GM21367 (cell line): ENCODE measurements around the gene TMEFF2.

Source experiments
- ATAC-seq: cut with Tn5 transposase; IDR thresholded peaks from one replicate; pipeline ENCODE4 v1.9.1; 2021; ENCODE audit not compliant: unreplicated experiment

Gene TMEFF2

DNA sequence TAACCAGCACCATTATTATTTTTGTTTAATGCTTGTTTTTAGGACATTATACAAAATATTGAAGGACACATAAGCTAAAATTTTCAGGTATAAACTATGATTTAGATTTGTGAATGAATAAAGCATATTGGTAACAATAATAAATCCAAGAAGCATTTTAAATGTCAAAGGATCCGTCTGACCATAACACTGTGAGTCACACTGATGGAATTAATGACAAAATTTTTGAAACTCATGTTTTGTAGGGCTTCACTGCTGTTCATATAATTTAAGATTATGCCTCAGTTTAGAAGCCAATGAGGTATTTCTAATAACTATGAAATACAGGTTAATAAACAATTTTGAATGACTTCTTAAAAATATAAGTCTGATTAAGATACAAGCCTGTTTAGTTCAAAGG lies 124.6 kb downstream of the TMEFF2 start:
- no peak for ATAC-seq

DNA sequence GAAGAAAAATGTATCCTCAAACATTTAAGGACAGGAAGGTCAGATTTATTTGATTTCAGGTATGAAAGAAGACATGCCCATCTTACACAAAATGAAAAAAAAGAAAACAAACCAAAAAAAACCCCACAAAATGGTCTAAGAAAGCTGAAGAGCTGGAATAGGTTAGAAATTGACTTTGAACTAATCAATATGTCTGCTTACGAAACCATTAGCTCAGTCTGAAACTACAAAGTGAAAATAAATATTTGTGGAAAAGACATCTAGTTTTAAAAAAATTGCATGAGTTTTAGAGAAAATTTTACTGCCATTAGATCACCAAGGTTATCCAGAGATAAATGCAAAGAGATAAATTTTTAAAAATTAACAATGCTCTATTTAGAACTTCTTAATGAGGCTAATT lies 125.3 kb downstream of the TMEFF2 start:
- no peak for ATAC-seq

DNA sequence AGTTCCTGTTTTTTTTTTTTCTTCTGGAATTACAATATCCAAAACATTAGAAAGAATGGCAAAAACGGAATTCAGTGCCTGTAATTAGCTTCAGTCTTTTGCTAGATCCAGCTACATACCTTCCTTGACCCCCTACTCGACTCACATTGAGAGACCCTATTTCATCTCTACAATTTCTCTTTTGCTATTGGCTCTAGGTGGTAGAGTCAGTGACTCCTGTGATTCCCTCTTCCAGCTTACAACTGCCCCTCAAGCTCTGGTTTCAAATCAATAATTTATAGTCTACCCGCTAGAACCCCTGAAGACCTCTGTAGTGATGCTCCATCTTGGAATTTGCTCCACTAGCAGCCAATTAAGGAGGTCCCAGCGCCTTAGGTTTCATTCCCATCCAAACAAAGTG lies 125.8 kb downstream of the TMEFF2 start:
- ATAC-seq: no peak

- no peak for ATAC-seq
Observed at GRCh38 chr2:192067631-192068030, 127.1 kb downstream of the TMEFF2 start.

- ATAC-seq: no peak
Observed at GRCh38 chr2:192064459-192064858, 130.3 kb downstream of the TMEFF2 start.

- ATAC-seq: no peak
Observed at GRCh38 chr2:192060161-192060560, 134.6 kb downstream of the TMEFF2 start.

- ATAC-seq: no peak
Observed at GRCh38 chr2:192059266-192059665, 135.5 kb downstream of the TMEFF2 start.

- no peak for ATAC-seq
Observed at GRCh38 chr2:192053921-192054320, 140.8 kb downstream of the TMEFF2 start.

DNA sequence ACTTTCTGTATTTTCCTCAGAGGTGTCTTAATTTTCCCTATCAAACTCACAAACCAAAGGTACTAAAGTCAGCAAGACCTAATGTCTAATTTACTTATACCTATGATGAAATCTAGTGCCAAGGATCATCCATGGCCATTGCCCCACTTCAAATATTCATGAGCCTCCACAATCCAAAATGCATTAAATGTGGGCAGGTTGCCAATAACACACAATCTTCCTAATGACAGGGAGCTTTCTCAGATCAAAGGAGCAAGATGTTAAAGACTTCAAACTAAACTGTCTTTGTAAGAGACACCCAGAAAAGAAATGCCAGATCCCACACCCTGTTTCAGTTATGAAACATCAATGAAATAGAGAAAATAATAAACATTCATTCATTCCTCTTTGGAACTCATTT lies 143.2 kb downstream of the TMEFF2 start:
- no peak for ATAC-seq

GRCh38 chr2:192049362-192049761 lies 145.4 kb downstream of the TMEFF2 start:
- no peak for ATAC-seq

DNA sequence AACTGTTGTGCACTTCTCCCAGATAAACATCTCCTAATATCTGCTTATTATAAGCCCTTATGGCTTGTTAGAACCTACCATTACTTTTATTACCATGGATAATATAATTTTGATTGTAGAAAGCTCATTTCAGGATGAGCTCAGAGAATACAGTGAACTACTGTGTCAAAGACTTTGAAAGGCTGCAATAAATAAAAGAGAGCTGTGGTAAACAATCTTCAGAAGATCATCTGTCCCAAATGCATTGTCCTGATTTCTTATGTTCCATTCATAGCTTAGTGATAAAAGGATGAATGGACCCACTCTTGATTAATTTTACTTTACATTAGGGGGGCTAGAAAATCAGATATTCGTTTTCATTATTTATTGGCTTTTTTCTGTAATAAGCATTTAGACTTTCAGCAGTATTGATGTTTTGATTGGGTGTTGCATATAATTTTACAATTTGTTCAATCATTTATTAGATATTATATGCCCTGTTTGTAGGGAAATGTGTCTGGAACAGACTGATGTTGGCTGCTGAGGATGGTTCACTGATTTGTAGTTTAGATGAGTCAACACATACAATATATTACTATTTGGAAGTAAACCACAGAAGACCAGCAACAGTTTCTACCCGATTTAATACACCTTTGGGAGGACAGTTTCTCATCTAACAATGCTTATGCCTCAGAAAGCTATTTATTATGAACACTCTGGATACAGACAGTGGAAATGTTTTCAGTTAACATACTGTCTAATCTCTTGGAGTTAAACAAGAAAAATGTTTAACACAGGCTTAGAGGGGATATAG lies 147.2 kb downstream of the TMEFF2 start:
- no peak for ATAC-seq

- ATAC-seq: no peak
Observed at GRCh38 chr2:192044496-192044895, 150.2 kb downstream of the TMEFF2 start.

GRCh38 chr2:192043216-192043870 lies 151.4 kb downstream of the TMEFF2 start:
- no peak for ATAC-seq

DNA sequence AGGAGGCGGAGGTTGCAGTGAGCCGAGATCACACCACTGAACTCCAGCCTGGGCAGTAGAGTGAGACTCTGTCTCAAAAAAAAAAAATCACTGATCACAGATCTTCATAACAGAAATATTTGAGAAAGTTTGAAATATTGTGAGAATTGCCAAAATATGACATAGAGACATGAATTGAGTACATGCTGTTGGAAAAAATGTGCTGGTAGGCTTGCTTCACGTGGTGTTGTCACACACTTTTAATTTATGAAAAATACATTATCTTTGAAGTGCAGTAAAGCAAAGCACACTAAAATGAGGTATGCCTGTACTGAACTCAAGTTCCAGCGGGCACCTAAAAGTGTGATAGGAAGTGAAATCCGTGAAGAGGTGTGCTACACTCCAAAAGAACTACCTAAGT lies 152.6 kb downstream of the TMEFF2 start:
- ATAC-seq: no peak

DNA sequence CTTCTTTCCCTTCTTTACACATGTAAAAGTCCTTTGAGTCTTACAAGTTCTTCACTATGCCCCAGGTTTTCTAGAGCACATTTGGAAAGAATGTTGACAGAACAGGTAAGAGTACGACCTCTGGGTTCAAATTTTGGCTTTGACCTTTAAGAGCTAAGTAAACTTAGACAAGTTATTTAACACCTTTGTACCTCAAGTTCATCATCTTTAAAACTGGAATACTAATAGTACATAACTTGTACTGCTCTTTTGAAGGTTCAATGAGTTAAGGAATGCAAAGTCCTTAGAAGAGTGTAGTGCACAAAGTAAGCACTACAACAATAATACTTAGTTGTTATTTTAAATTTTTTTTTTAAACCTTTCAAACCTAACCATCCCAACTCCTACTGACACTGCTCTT lies 156.6 kb downstream of the TMEFF2 start:
- ATAC-seq: no peak

DNA sequence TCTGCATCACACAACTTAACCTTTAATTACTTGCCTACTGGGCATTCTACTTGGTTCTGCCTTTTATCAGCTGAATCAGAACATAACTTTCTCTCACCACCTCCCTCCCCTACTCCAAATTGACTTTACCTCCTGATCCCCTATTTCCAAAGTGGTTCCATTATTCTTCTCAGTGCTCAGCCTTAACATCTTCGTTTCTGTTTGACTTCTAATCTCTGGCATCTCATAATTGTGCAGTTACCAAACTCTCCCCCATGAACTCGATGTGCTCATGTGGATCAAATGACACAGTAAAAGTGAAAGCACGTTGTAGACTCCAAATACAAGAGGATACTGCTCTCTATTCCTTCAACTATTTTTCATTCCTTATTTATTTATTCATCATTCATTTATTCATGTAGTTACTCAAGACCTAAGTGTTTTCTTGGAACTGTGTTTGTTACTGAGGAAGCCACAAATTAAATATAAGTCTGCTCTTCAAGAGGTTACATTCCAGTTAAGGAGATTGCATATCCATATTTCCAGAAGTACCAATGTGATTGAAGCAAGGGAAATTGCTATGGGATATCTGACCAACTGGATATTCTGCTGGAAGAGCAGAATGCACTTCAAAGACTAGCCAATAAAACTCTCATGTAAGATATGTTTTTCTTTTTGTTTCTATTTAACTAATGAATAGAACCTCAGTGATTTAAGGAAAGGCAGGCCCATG lies 158.8 kb downstream of the TMEFF2 start:
- no peak for ATAC-seq

DNA sequence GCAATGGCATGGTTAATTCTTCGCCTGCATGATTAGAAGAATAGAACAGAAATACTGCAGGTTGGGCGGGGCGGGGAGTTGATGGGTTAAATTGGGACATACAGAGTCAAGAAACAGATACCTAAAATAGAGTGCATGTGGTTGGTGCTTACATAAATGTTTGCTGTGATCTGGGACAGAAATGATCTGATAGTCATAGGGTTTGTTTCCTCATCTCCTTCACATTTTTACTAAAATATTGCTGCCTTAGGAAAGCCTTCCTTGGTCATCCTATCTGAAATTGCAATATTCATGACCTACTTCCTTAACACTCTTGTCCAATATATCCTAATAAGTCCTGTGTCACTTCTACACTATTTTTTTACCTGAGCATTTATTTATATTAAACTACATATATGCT lies 163.9 kb downstream of the TMEFF2 start:
- no peak for ATAC-seq

- ATAC-seq: no peak
Observed at GRCh38 chr2:192030289-192030688, 164.4 kb downstream of the TMEFF2 start.

DNA sequence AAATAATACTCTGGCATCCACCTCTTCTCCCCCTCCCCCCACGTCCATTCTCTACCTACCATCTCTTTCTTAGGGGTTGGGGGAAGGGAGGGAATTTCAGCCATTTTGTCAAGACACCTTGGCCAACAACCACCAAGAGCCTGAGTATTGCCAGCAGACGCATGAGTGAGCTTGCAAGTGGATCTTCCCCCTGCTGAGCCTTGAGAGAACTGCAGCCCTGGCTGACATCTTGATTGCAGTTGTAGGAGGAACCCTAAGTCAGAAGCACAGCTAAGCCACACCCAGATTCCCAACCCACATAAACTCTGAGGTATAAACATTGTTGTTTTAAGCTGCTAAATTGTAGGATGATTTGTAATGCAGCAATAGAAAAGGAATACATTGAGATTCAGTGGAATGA lies 165.6 kb downstream of the TMEFF2 start:
- peak; percentile 91 for ATAC-seq

- ATAC-seq: no peak
Observed at GRCh38 chr2:192026825-192027120, 168.0 kb downstream of the TMEFF2 start.

- no peak for ATAC-seq
Observed at GRCh38 chr2:192026059-192026824, 168.5 kb downstream of the TMEFF2 start.

DNA sequence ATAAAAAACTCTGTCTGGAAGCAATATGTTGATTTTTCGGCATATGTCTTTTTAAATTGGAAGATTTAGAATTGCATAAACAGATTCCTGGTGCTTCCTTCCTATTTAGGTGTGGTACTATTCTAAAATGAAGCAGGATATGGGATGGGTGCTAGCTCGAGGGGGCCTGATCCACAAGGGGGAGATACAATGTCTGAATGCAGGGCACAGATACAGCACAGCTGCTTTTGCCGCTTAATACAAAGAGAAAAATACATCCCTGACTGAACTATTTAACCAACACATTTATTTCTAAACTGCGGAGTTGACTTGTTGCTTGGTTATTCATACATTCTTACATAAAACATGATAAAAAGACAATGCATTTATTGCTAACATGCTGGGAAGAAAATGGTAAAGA lies 169.1 kb downstream of the TMEFF2 start:
- ATAC-seq: no peak
